H1 (cell line): Measurements from ENCODE around the gene HIGD2A. TPM values are rescaled to one million over a fixed set of nuclear protein-coding genes. Genes with fewer than 3 reads are reported as not detected.

Experiments used
- BCL11A ChIP-seq, 2 experiments: IDR thresholded peaks; one replicate each; pipeline ENCODE4 v1.6.1; 2011; ENCODE audit warnings: low read depth in 2 of 2, low read length in 2 of 2, mild to moderate bottlenecking in 2 of 2
- CHD1 ChIP-seq: IDR thresholded peaks from 2 replicates; pipeline ENCODE4 v1.6.1; 2012; ENCODE audit warnings: low read depth, low read length, improper control_type of control experiment
- CTCF ChIP-seq, 3 experiments: IDR thresholded peaks; 1 replicate in 2 of 3; 2 replicates in 1 of 3; pipeline versions ENCODE4 v1.5.1 to v1.6.1; 2011; ENCODE audit warnings: low read length in 3 of 3, mild to moderate bottlenecking in 3 of 3, inconsistent platforms in 2 of 3, low read depth in 1 of 3, moderate library complexity in 1 of 3; ENCODE audit not compliant: insufficient read depth in 1 of 3; ENCODE audit errors: control extremely low read depth in 1 of 3
- HDAC2 ChIP-seq, 2 experiments: fragments of 300-600 bp in 1 of 2; sonication (generic) in 1 of 2; IDR thresholded peaks; 2 replicates each; pipeline ENCODE4 v1.6.1; 2011 to 2012; ENCODE audit warnings: low read depth in 2 of 2, low read length in 2 of 2, mild to moderate bottlenecking in 2 of 2, moderate library complexity in 2 of 2, borderline replicate concordance in 1 of 2, inconsistent platforms in 1 of 2
- YY1 ChIP-seq: IDR thresholded peaks from 2 replicates; pipeline ENCODE4 v1.6.1; 2011; ENCODE audit warnings: low read depth, mild to moderate bottlenecking, low read length
- ZNF274 ChIP-seq: IDR thresholded peaks from 2 replicates; pipeline ENCODE4 v1.7.0; 2012; ENCODE audit warnings: low read length, borderline replicate concordance; ENCODE audit errors: extremely low read depth
- polyA plus RNA-seq, 7 experiments: library from polyadenylated mRNA; depleted of rRNA in 3 of 7; stranded (reverse) in 5 of 7; unstranded in 2 of 7; fragments of >200 nt in 5 of 7; fragments of 200-250 nt in 2 of 7; gene quantifications; 1 replicate in 5 of 7; 2 replicates in 1 of 7; 4 replicates in 1 of 7; pipeline versions ENCODE4 v1.2.1 to v1.2.3, GENCODE V29; 2011 to 2013; ENCODE audit warnings: missing spikeins in 2 of 7, mixed read lengths in 2 of 7
- total RNA-seq: library from RNA; stranded (reverse); fragmentation: NEBNext Ultra II Directional; extraction: Animal tissue kit (Norgen Biotek cat#: 25700); gene quantifications from 2 replicates; pipeline ENCODE4 v1.2.1, GENCODE V29; 2021

Gene HIGD2A
- total and polyA plus RNA-seq, 2 of the 8 experiments (the other 6 are each of a cell fraction or from before 2014, with no cell fraction given): 95.5 to 264 TPM

GRCh38 chr5:176427971-176428370 lies 39.4 kb downstream of the HIGD2A start (continued):
- TF ChIP-seq HDAC2 (IDR thresholded peaks at IDR 0.05; ENCODE audit: borderline replicate concordance in 1 of 2, low read depth in 2 of 2, low read length in 2 of 2): no peak
- TF ChIP-seq ZNF274: no peak
- no peak for TF ChIP-seq CHD1
- no peak for TF ChIP-seq YY1
- TF ChIP-seq CTCF (IDR thresholded peaks at IDR 0.05; ENCODE audit: control extremely low read depth in 1 of 3, insufficient read depth in 1 of 3, low read depth in 1 of 3, low read length in 3 of 3): no peak
- TF ChIP-seq BCL11A (IDR thresholded peaks at IDR 0.05; ENCODE audit: low read depth in 2 of 2, low read length in 2 of 2): no peak
